CD14-positive monocyte (primary cell): ENCODE results near the gene GAPDHS. TPM values are rescaled to one million over a fixed set of nuclear protein-coding genes. Genes with fewer than 3 reads are reported as not detected.
A peak's percentile ranks its signal among the peaks of the same experiment; 100 is the strongest.

Experiments used
- DNase-seq, 3 donors: peaks; one replicate each; pipeline ENCODE4 v3.0.0-alpha.2; 2011 to 2022
- H2AFZ ChIP-seq: 2 replicates; pipeline ENCODE4 v1.6.0; 2012; ENCODE audit warnings: mild to moderate bottlenecking, low read depth, low read length, inconsistent platforms; ENCODE audit not compliant: insufficient read depth, poor library complexity, severe bottlenecking
- H3K27ac ChIP-seq, 2 donors: 1 replicate in 1 of 2; 2 replicates in 1 of 2; pipeline ENCODE4 v1.5.1; 2012 to 2013; ENCODE audit warnings: low read length in 2 of 2, control low read depth in 1 of 2, inconsistent platforms in 1 of 2, low read depth in 1 of 2, mild to moderate bottlenecking in 1 of 2
- H3K27me3 ChIP-seq, 2 donors: one replicate each; pipeline versions ENCODE4 v1.6.0 to v1.6.1; 2011 to 2013; ENCODE audit warnings: low read length in 2 of 2; ENCODE audit not compliant: control insufficient read depth in 2 of 2, insufficient read depth in 2 of 2
- H3K36me3 ChIP-seq, 2 donors: replicated peaks in 1 of 2; 1 replicate in 1 of 2; 2 replicates in 1 of 2; pipeline versions ENCODE4 v1.5.1 to v1.6.1; 2012 to 2013; ENCODE audit warnings: low read length in 2 of 2, control low read depth in 1 of 2, inconsistent platforms in 1 of 2, mild to moderate bottlenecking in 1 of 2; ENCODE audit not compliant: insufficient read depth in 2 of 2, control insufficient read depth in 1 of 2
- H3K4me1 ChIP-seq, 2 donors: 1 replicate in 1 of 2; 2 replicates in 1 of 2; pipeline versions ENCODE4 v1.5.1 to v1.6.1; 2012 to 2013; ENCODE audit warnings: low read length in 2 of 2, control low read depth in 1 of 2, inconsistent platforms in 1 of 2, mild to moderate bottlenecking in 1 of 2, moderate library complexity in 1 of 2; ENCODE audit not compliant: insufficient read depth in 2 of 2, control insufficient read depth in 1 of 2
- H3K4me2 ChIP-seq: replicated peaks from 2 replicates; pipeline ENCODE3; 2012; ENCODE audit warnings: low read length, moderate library complexity, mild to moderate bottlenecking; ENCODE audit not compliant: poor library complexity, severe bottlenecking; ENCODE audit errors: extremely low read depth
- H3K4me3 ChIP-seq, 3 experiments: fragments of 200-600 bp in 1 of 3; sonication (generic) in 1 of 3; replicated peaks in 1 of 3; 1 replicate in 2 of 3; 2 replicates in 1 of 3; pipeline ENCODE4 v1.5.1; 2011 to 2013; ENCODE audit warnings: low read length in 3 of 3, mild to moderate bottlenecking in 3 of 3, control low read depth in 2 of 3, low read depth in 2 of 3, inconsistent platforms in 1 of 3, moderate library complexity in 1 of 3
- H3K79me2 ChIP-seq: 2 replicates; pipeline ENCODE4 v1.6.0; 2012; ENCODE audit warnings: mild to moderate bottlenecking, control low read depth, inconsistent platforms, low read length, moderate library complexity; ENCODE audit not compliant: insufficient read depth
- H3K9ac ChIP-seq: 2 replicates; pipeline ENCODE4 v1.6.0; 2017; ENCODE audit warnings: low read length, mild to moderate bottlenecking; ENCODE audit not compliant: insufficient read depth, poor library complexity, severe bottlenecking
- H3K9me3 ChIP-seq, 2 donors: replicated peaks in 1 of 2; 1 replicate in 1 of 2; 2 replicates in 1 of 2; pipeline versions ENCODE4 v1.5.1 to v1.6.1; 2012 to 2013; ENCODE audit warnings: low read length in 2 of 2, control low read depth in 1 of 2; ENCODE audit not compliant: control insufficient read depth in 1 of 2, insufficient read depth in 1 of 2
- H4K20me1 ChIP-seq: 2 replicates; pipeline ENCODE4 v1.6.0; 2012; ENCODE audit warnings: mild to moderate bottlenecking, low read length, control low read depth, moderate library complexity; ENCODE audit not compliant: insufficient read depth
- H3K27ac Mint-ChIP-seq, 7 donors: one replicate each; pipeline ENCODE4 v1.8.0; 2020; ENCODE audit warnings: mild to moderate bottlenecking in 7 of 7, mixed read lengths in 7 of 7, moderate library complexity in 6 of 7, inconsistent platforms in 2 of 7
- H3K27me3 Mint-ChIP-seq, 3 donors: one replicate each; pipeline ENCODE4 v1.8.0; 2021 to 2022; ENCODE audit warnings: low read depth in 3 of 3, mild to moderate bottlenecking in 3 of 3, mixed read lengths in 3 of 3, moderate library complexity in 3 of 3, inconsistent platforms in 1 of 3
- H3K36me3 Mint-ChIP-seq, 2 donors: one replicate each; pipeline ENCODE4 v1.8.0; 2020; ENCODE audit warnings: mixed read lengths in 2 of 2, inconsistent platforms in 1 of 2, mild to moderate bottlenecking in 1 of 2
- H3K4me1 Mint-ChIP-seq: one replicate; pipeline ENCODE4 v1.8.0; 2020; ENCODE audit warnings: mild to moderate bottlenecking, mixed read lengths
- H3K4me3 Mint-ChIP-seq, 2 donors: one replicate each; pipeline ENCODE4 v1.8.0; 2020; ENCODE audit warnings: mild to moderate bottlenecking in 2 of 2, mixed read lengths in 2 of 2, moderate library complexity in 1 of 2
- H3K9me3 Mint-ChIP-seq, 7 donors: one replicate each; pipeline ENCODE4 v1.8.0; 2020 to 2022; ENCODE audit warnings: mixed read lengths in 7 of 7, mild to moderate bottlenecking in 6 of 7, moderate library complexity in 6 of 7, inconsistent platforms in 2 of 7
- CTCF ChIP-seq: fragments of 200-600 bp; IDR thresholded peaks from one replicate; pipeline ENCODE4 v1.8.0; 2022; ENCODE audit warnings: antibody characterized with exemption, mild to moderate bottlenecking
- WGBS: methylation state at CpG from one replicate; pipeline ENCODE4 v1.1.5; 2013; ENCODE audit warnings: missing lambda C conversion rate; ENCODE audit not compliant: insufficient coverage; 5-methylcytosine and 5-hydroxymethylcytosine counted together
- intact Hi-C, 2 donors: fragments of 100-400 bp; cut with micrococcal nuclease; formaldehyde crosslinking; loops; one replicate each; pipeline versions ENCODE4 v1.15.0 to v1.15.1; 2023
- polyA plus RNA-seq, 3 donors: library from polyadenylated mRNA; depleted of rRNA in 1 of 3; unstranded in 2 of 3; stranded (reverse) in 1 of 3; fragments of 300-500 nt in 2 of 3; fragments of >200 nt in 1 of 3; fragmentation: Illumina TruSeq in 2 of 3; gene quantifications; 1 replicate in 2 of 3; 2 replicates in 1 of 3; pipeline ENCODE4 v1.2.3, GENCODE V29; 2012 to 2021

The GAPDHS gene
- polyA plus RNA-seq, 3 donors, result not detected

- no peaks in the 10 kb centered on the region for H3K36me3 ChIP-seq
- H3K4me3 Mint-ChIP-seq, result no peak overlapping the region
- H4K20me1 ChIP-seq, result no peaks in the 10 kb centered on the region
- no peak overlapping the region for H3K27ac ChIP-seq
- H3K4me1 Mint-ChIP-seq, result peaks cover 7% of the 10 kb centered on the region
- WGBS, result 32% methylated on average over 18 of the region's 19 CpGs
- intact Hi-C loops, result no loop called here
- H3K27me3 ChIP-seq, result peaks cover 0 to 18% of the 10 kb centered on the region in 2 donors
- H3K4me1 ChIP-seq, result peaks cover 7 to 11% of the 10 kb centered on the region in 2 donors
- peaks cover 25 to 37% (median 29%) of the 10 kb centered on the region in 3 donors for H3K27me3 Mint-ChIP-seq
- H2AFZ ChIP-seq, result no peak overlapping the region
- no peak for DNase-seq
- H3K4me2 ChIP-seq, result no peak overlapping the region
- H3K27ac Mint-ChIP-seq, result no peak overlapping the region
- no peak overlapping the region for H3K4me3 ChIP-seq
- no peaks in the 10 kb centered on the region for H3K36me3 Mint-ChIP-seq
- no peaks in the 10 kb centered on the region for H3K9me3 ChIP-seq
- TF ChIP-seq CTCF, result no peak
- no peaks in the 10 kb centered on the region for H3K79me2 ChIP-seq
- no peak overlapping the region for H3K9ac ChIP-seq
- no peaks in the 10 kb centered on the region for H3K9me3 Mint-ChIP-seq
These were observed 3.7 kb upstream of the GAPDHS start for GRCh38 chr19:35529241-35530218.

DNA sequence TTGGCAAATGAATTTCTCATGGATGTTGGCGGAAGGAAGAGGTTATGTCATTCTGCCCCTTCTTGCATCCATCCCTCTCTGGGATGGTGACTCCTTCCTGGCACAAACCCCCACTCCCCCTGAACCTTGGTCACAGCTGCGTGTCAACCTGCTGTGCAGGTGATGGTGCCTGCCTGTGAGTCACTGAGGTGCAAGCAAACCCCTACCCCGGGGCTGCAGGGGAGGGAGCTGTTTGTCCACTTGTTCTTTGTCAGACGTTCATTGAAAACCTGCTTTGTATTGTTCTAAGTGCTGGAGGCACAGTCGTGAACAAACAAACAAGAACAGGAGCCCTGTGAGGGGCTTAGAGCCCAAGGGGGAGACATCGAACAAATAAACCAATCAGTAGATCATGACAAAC is 2.0 kb upstream of the GAPDHS start:
- no peaks in the 10 kb centered on the region for H3K9me3 Mint-ChIP-seq
- Histone ChIP-seq H3K36me3 (no peaks in the 10 kb centered on the region), H4K20me1 (no peaks in the 10 kb centered on the region), H3K9me3 (no peaks in the 10 kb centered on the region), H3K4me3 (no peak overlapping the region), H3K4me1 (peaks cover 7 to 11% of the 10 kb centered on the region in 2 donors), H3K27me3 (peaks cover 0 to 20% of the 10 kb centered on the region in 2 donors), H3K4me2 (no peak overlapping the region), H3K9ac (no peak overlapping the region), H3K79me2 (no peaks in the 10 kb centered on the region), H3K27ac (no peak overlapping the region), H2AFZ (no peak overlapping the region)
- intact Hi-C loops, result no loop called here
- H3K27me3 Mint-ChIP-seq, result peaks cover 27 to 41% (median 29%) of the 10 kb centered on the region in 3 donors
- no peak for DNase-seq
- H3K4me3 Mint-ChIP-seq, result no peak overlapping the region
- H3K4me1 Mint-ChIP-seq, result peaks cover 7% of the 10 kb centered on the region
- TF ChIP-seq CTCF, result no peak
- WGBS, result 86% methylated on average over 1 of the region's 6 CpGs
- no peaks in the 10 kb centered on the region for H3K36me3 Mint-ChIP-seq
- H3K27ac Mint-ChIP-seq, result peak overlapping the region in 1 of 7 donors; percentile 38
